ENCODE measurements around the gene KIF7. TPM values are rescaled to one million over a fixed set of nuclear protein-coding genes. Genes with fewer than 3 reads are reported as not detected.

The KIF7 gene
- total and polyA plus RNA-seq, 2 of the 8 experiments (the other 6 are each of a cell fraction or from before 2014, with no cell fraction given): 4.9 to 14.0 TPM

- no peak for TF ChIP-seq KDM4A (IDR thresholded peaks at IDR 0.05; ENCODE audit: low read depth, low read length, severe bottlenecking)
Measured at GRCh38 chr15:89653578-89653977, 1.7 kb downstream of the KIF7 start (continued).
